Suprapubic skin (tissue), 4 donors: ENCODE data around the gene KLHL1.

Experiments used
- CTCF ChIP-seq, 2 donors: fragments of 200-600 bp in 1 of 2; fragments of 450-650 bp in 1 of 2; sonication (generic) in 1 of 2; IDR thresholded peaks; one replicate each; pipeline ENCODE4 v1.5.1; 2016 to 2019; ENCODE audit warnings: antibody characterized with exemption in 2 of 2, mild to moderate bottlenecking in 1 of 2, moderate library complexity in 1 of 2
- EP300 ChIP-seq: sonication (generic); formaldehyde crosslinking; IDR thresholded peaks from one replicate; pipeline ENCODE4 v1.6.1; 2017; ENCODE audit warnings: antibody characterized with exemption
- POLR2A ChIP-seq, 2 donors: fragments of 450-650 bp; IDR thresholded peaks; one replicate each; pipeline ENCODE4 v1.6.1; 2017; ENCODE audit warnings: antibody characterized with exemption in 2 of 2, mild to moderate bottlenecking in 2 of 2, moderate library complexity in 2 of 2
- POLR2AphosphoS5 ChIP-seq, 3 donors: sonication (generic); formaldehyde crosslinking; IDR thresholded peaks; one replicate each; pipeline ENCODE4 v1.6.1; 2017; ENCODE audit warnings: antibody characterized with exemption in 3 of 3

- TF ChIP-seq CTCF (IDR thresholded peaks at IDR 0.05) (no peak), POLR2AphosphoS5 (IDR thresholded peaks at IDR 0.05) (no peak), POLR2A (IDR thresholded peaks at IDR 0.05) (no peak), EP300 (no peak)
Measured at GRCh38 chr13:69879936-69880335, 228.3 kb downstream of the KLHL1 start.
